Prostate gland (tissue), 2 donors: Measurements from ENCODE around the gene RBM20.

Experiments
- POLR2A ChIP-seq: fragments of 450-650 bp; IDR thresholded peaks from one replicate; pipeline ENCODE4 v1.6.1; 2016; ENCODE audit warnings: antibody characterized with exemption, mild to moderate bottlenecking
- POLR2AphosphoS5 ChIP-seq: sonication (generic); formaldehyde crosslinking; IDR thresholded peaks from one replicate; pipeline ENCODE4 v1.6.1; 2017; ENCODE audit warnings: antibody characterized with exemption
- TF ChIP-seq, protein P1 (sequence below), 4 experiments: fragments of 200-600 bp in 2 of 4; fragments of 450-650 bp in 2 of 4; sonication (generic) in 2 of 4; IDR thresholded peaks; 1 replicate in 3 of 4; 2 replicates in 1 of 4; pipeline ENCODE4 v1.5.1; 2016 to 2019; ENCODE audit warnings: antibody characterized with exemption in 4 of 4, mild to moderate bottlenecking in 2 of 4, moderate library complexity in 2 of 4

DNA sequence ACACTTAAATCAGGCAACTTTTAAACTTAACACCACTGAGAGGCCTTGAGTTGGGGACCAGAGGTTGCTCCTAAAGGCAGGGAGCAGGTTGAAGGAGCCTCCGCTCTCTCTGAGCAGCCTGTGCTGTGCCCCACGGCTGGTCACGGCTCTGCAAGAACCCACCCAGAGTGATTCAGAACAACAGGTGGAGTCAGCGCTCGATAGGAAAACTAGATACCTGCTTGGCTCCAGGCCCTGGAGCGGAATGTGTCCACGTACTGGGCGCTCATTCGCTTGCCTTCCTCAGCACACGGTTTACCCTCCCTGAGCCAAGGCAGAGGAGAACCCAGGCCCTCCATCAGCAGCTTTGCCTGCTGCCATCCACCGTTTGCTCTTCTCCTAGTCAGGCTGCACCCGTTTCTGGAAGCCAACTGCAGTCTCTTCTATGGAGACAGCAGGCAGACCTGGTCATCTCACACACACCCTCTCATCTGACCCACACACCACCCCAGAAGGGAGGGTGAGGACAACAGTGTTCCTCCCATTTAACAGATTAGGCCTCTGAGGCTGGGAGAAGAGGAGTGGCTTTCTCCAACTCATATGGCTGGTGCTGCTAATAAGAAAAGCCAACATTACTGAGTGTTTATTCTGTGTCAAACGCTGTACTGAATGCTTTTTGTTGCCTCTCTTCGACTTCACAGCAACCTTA is 189.9 kb downstream of the RBM20 start:
- TF ChIP-seq, protein P1, sequence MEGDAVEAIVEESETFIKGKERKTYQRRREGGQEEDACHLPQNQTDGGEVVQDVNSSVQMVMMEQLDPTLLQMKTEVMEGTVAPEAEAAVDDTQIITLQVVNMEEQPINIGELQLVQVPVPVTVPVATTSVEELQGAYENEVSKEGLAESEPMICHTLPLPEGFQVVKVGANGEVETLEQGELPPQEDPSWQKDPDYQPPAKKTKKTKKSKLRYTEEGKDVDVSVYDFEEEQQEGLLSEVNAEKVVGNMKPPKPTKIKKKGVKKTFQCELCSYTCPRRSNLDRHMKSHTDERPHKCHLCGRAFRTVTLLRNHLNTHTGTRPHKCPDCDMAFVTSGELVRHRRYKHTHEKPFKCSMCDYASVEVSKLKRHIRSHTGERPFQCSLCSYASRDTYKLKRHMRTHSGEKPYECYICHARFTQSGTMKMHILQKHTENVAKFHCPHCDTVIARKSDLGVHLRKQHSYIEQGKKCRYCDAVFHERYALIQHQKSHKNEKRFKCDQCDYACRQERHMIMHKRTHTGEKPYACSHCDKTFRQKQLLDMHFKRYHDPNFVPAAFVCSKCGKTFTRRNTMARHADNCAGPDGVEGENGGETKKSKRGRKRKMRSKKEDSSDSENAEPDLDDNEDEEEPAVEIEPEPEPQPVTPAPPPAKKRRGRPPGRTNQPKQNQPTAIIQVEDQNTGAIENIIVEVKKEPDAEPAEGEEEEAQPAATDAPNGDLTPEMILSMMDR (IDR thresholded peaks at IDR 0.05) = no peak
- TF ChIP-seq POLR2AphosphoS5 (no peak), POLR2A (no peak)
